Lower lobe of right lung (tissue), 2 donors: ENCODE measurements around the gene NLRP8. TPM values are rescaled to one million over a fixed set of nuclear protein-coding genes. Genes with fewer than 3 reads are reported as not detected.
"Not testable (repeated sequence)": the region's sequence is repeated elsewhere in the genome, so short reads cannot be mapped to it uniquely, and the experiment has no call there.

ENCODE experiments used
- ATAC-seq, 2 donors: fragments of 200-7000 bp; cut with Tn5 transposase; one replicate each; pipeline ENCODE4 v1.9.1; 2020 to 2022; ENCODE audit warnings: mild to moderate bottlenecking in 2 of 2, moderate library complexity in 2 of 2
- DNase-seq: peaks from one replicate; pipeline ENCODE4 v3.0.0-alpha.2; 2020
- H3K27ac ChIP-seq: fragments of 200-600 bp; one replicate; pipeline ENCODE4 v1.8.0; 2022
- H3K27me3 ChIP-seq: fragments of 200-600 bp; one replicate; pipeline ENCODE4 v1.8.0; 2022; ENCODE audit warnings: low read depth
- H3K36me3 ChIP-seq: fragments of 200-600 bp; one replicate; pipeline ENCODE4 v1.8.0; 2022; ENCODE audit warnings: mild to moderate bottlenecking
- H3K4me1 ChIP-seq: fragments of 200-600 bp; one replicate; pipeline ENCODE4 v1.8.0; 2022
- H3K4me3 ChIP-seq: fragments of 200-600 bp; one replicate; pipeline ENCODE4 v1.8.0; 2022; ENCODE audit warnings: mild to moderate bottlenecking
- H3K9me3 ChIP-seq: fragments of 200-600 bp; one replicate; pipeline ENCODE4 v1.8.0; 2022
- intact Hi-C: fragments of 100-400 bp; cut with DNase I; formaldehyde crosslinking; loops from one replicate; pipeline ENCODE4 v1.11.0; 2022
- total RNA-seq: library from RNA; stranded (reverse); fragmentation: NEBNext Ultra II Directional; extraction: Animal tissue kit (Norgen Biotek cat#: 25700); gene quantifications from one replicate; pipeline ENCODE4 v1.2.1, GENCODE V29; 2021
- TF ChIP-seq, protein P1 (sequence below): fragments of 200-600 bp; IDR thresholded peaks from one replicate; pipeline ENCODE4 v1.8.0; 2022; ENCODE audit warnings: antibody characterized with exemption, mild to moderate bottlenecking
- donor health status: DM: no; HTN: yes; CAD: no; lungs with severe emphysema.

The NLRP8 gene
- total RNA-seq, 1 donor from 2014 or later: not detected

- no peaks in the 10 kb centered on the region for H3K27me3 ChIP-seq
- H3K9me3 ChIP-seq: no peaks in the 10 kb centered on the region
- intact Hi-C loops: no loop called here
- no peak overlapping the region for H3K4me3 ChIP-seq
- no peak overlapping the region for H3K27ac ChIP-seq
- no peak for DNase-seq
- ATAC-seq: no peak
- H3K36me3 ChIP-seq: no peaks in the 10 kb centered on the region
- no peaks in the 10 kb centered on the region for H3K4me1 ChIP-seq
- TF ChIP-seq, protein P1, sequence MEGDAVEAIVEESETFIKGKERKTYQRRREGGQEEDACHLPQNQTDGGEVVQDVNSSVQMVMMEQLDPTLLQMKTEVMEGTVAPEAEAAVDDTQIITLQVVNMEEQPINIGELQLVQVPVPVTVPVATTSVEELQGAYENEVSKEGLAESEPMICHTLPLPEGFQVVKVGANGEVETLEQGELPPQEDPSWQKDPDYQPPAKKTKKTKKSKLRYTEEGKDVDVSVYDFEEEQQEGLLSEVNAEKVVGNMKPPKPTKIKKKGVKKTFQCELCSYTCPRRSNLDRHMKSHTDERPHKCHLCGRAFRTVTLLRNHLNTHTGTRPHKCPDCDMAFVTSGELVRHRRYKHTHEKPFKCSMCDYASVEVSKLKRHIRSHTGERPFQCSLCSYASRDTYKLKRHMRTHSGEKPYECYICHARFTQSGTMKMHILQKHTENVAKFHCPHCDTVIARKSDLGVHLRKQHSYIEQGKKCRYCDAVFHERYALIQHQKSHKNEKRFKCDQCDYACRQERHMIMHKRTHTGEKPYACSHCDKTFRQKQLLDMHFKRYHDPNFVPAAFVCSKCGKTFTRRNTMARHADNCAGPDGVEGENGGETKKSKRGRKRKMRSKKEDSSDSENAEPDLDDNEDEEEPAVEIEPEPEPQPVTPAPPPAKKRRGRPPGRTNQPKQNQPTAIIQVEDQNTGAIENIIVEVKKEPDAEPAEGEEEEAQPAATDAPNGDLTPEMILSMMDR: no peak
These were observed 67.1 kb downstream of the NLRP8 start for GRCh38 chr19:56014765-56015164.

DNA sequence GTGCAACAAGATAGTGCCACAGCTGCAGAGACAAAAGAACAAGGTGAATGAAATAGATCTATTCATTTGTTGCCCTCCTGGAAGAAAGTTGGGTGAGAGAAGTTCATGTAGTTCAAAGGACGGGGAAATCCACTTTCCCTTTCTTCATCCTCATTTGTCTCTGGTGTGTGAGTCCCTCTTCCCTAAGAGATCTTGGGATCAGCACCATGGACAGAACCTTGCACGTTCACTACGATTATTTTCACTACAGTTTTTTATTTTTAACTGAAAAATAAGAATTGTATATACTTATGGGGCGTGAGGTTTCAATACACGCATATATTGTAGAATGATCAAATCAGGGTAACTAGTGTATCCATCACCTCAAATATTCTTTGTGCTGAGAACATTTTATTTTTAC, 68.1 kb downstream of the NLRP8 start:
- Histone ChIP-seq H3K36me3 (no peaks in the 10 kb centered on the region), H3K27me3 (no peaks in the 10 kb centered on the region), H3K4me3 (no peak overlapping the region), H3K4me1 (no peaks in the 10 kb centered on the region), H3K27ac (no peak overlapping the region), H3K9me3 (no peaks in the 10 kb centered on the region)
- TF ChIP-seq, protein P1: no peak
- no peak for ATAC-seq
- no peak for DNase-seq
- intact Hi-C loops: no loop called here

GRCh38 chr19:56019325-56019724, 71.7 kb downstream of the NLRP8 start:
- H3K4me1 ChIP-seq, H3K27me3 ChIP-seq, DNase-seq, H3K9me3 ChIP-seq, ATAC-seq, intact Hi-C loops, H3K36me3 ChIP-seq, H3K27ac ChIP-seq, H3K4me3 ChIP-seq: not testable (repeated sequence)

DNA sequence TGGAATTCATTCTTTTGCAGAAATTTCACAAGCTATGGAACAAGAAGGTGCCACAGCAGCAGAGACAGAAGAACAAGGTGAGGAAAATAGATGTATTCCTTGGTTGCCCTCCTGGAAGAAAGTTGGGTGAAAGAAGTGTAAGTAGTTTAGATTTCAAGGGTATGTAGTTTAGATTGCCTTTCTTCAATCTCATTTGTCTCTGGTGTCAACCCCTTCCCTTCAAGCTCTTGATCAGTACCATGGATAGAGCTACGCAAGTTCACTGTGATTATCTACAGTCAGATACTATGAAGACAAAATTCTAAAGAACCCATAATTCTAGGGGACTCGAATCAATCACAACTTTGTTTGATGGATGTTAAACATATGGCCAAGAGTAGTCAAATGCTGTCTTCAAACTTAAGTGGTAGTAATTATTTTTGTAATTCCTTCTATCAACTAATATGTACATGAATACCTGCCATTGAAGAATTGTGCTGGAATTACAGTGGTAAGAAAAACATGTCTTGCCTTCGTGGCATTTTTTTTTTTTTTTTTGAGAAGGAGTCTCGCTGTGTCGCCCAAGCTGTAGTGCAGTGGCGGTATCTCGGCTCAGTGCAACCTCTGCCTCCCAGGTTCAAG, 72.8 kb downstream of the NLRP8 start:
- ATAC-seq, intact Hi-C loops, H3K27me3 ChIP-seq, H3K9me3 ChIP-seq, H3K4me1 ChIP-seq, H3K4me3 ChIP-seq, DNase-seq, H3K27ac ChIP-seq, H3K36me3 ChIP-seq: not testable (repeated sequence)

DNA sequence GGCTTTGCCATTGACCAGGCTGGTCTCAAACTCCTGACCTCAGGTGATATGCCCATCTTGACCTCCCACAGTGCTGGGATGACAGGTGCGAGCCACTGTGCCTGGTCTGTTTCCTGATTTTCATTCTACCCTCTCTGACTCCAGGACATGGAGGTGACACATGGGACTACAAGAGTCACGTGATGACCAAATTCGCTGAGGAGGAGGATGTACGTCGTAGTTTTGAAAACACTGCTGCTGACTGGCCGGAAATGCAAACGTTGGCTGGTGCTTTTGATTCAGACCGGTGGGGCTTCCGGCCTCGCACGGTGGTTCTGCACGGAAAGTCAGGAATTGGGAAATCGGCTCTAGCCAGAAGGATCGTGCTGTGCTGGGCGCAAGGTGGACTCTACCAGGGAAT, 79.1 kb downstream of the NLRP8 start:
- H3K9me3 ChIP-seq: no peaks in the 10 kb centered on the region
- no peaks in the 10 kb centered on the region for H3K4me1 ChIP-seq
- TF ChIP-seq, protein P1: no peak
- no peaks in the 10 kb centered on the region for H3K27me3 ChIP-seq
- no peak for DNase-seq
- H3K27ac ChIP-seq: no peak overlapping the region
- H3K4me3 ChIP-seq: no peak overlapping the region
- intact Hi-C loops: no loop called here
- ATAC-seq: no peak
- H3K36me3 ChIP-seq: no peaks in the 10 kb centered on the region

Other genes starting within 250 kb of the NLRP8 start
- not detected for gene NLRP9, start 209.4 kb upstream of the NLRP8 start, total RNA-seq
- gene RFPL4A, start 188.7 kb upstream of the NLRP8 start, total RNA-seq: not detected
- not detected for gene RFPL4AL1, start 178.7 kb upstream of the NLRP8 start, total RNA-seq
- not detected for gene NLRP11, start 115.8 kb upstream of the NLRP8 start, total RNA-seq
- not detected for gene NLRP4, start 111.3 kb upstream of the NLRP8 start, total RNA-seq
- not detected for gene NLRP13, start 15.5 kb upstream of the NLRP8 start, total RNA-seq
- not detected for gene NLRP5, start 38.9 kb downstream of the NLRP8 start, total RNA-seq
- gene ZNF787, start 173.5 kb downstream of the NLRP8 start, total RNA-seq: 32.4 TPM
- 38.7 TPM for gene ZNF444, start 193.5 kb downstream of the NLRP8 start, total RNA-seq
- not detected for gene GALP, start 228.2 kb downstream of the NLRP8 start, total RNA-seq
- not detected for gene ZSCAN5B, start 250.0 kb downstream of the NLRP8 start, total RNA-seq